HCT116 (cell line): ENCODE data around the gene MGP. TPM values are rescaled to one million over a fixed set of nuclear protein-coding genes. Genes with fewer than 3 reads are reported as not detected.

Source experiments
- ATAC-seq: fragments of 200-7000 bp; cut with Tn5 transposase; 2 replicates; pipeline ENCODE4 v1.9.1; 2020; ENCODE audit warnings: mild to moderate bottlenecking, moderate library complexity
- BruUV-seq: library from RNA; stranded (reverse); fragments of 400-500 nt; replicated peaks from 2 replicates; lab custom pipeline; 2021; lab: Mats Ljungman, UMichigan
- CTCF ChIA-PET: fragments of 300-600 bp; sonication (Branson Sonifier 250); formaldehyde crosslinking; loops from one replicate; lab custom pipeline; 2021; ENCODE audit warnings: antibody characterized with exemption; lab: Charles Lee
- POLR2A ChIA-PET: fragments of 300-600, 350-600 bp; sonication (Branson Sonifier 250); formaldehyde crosslinking; loops from one replicate; lab custom pipeline; 2021; ENCODE audit warnings: antibody characterized with exemption; lab: Charles Lee
- RAD21 ChIA-PET, 2 experiments: fragments of 300-600 bp; sonication (Branson Sonifier 250); formaldehyde crosslinking; loops; one replicate each; lab custom pipeline; 2023; ENCODE audit warnings: low total read pairs in 2 of 2; ENCODE audit not compliant: uncharacterized antibody in 2 of 2, unreplicated experiment in 2 of 2, low non-redundant PET in 1 of 2; lab: Charles Lee
- DNase-seq: peaks from one replicate; pipeline ENCODE4 v3.0.0-alpha.2; 2010; ENCODE audit warnings: low read depth, low spot score
- H2AFZ ChIP-seq: fragments of 200-600 bp; shearing (Covaris generic), sonication (generic); 2 replicates; pipeline ENCODE4 v1.6.1; 2017; ENCODE audit warnings: low read depth, mixed run types, mixed read lengths, antibody characterized with exemption, low read length; ENCODE audit not compliant: poor library complexity, severe bottlenecking
- H3K27ac ChIP-seq: 2 replicates; pipeline ENCODE4 v1.5.1; 2012; ENCODE audit warnings: low read depth, low read length
- H3K27me3 ChIP-seq: fragments of 200-600 bp; sonication (generic); 2 replicates; pipeline ENCODE4 v1.6.1; 2016; ENCODE audit warnings: mixed run types, low read length, mixed read lengths; ENCODE audit not compliant: insufficient read depth
- H3K36me3 ChIP-seq, 2 experiments: fragments of 200-500 bp in 1 of 2; fragments of 200-600 bp in 1 of 2; sonication (Bioruptor generic) in 1 of 2; sonication (generic) in 1 of 2; 2 replicates each; pipeline versions ENCODE4 v1.5.1 to v1.6.1; 2014 to 2016; ENCODE audit warnings: low read length in 2 of 2, inconsistent platforms in 1 of 2, mixed read lengths in 1 of 2, mixed run types in 1 of 2; ENCODE audit not compliant: insufficient read depth in 2 of 2, control insufficient read depth in 1 of 2
- H3K4me1 ChIP-seq, 2 experiments: fragments of 200-600 bp in 1 of 2; sonication (generic) in 1 of 2; 2 replicates each; pipeline versions ENCODE4 v1.5.1 to v1.6.1; 2012 to 2017; ENCODE audit warnings: low read length in 2 of 2, inconsistent platforms in 1 of 2, mild to moderate bottlenecking in 1 of 2, mixed read lengths in 1 of 2, mixed run types in 1 of 2, moderate library complexity in 1 of 2; ENCODE audit not compliant: insufficient read depth in 2 of 2, control insufficient read depth in 1 of 2
- H3K4me2 ChIP-seq: fragments of 200-600 bp; sonication (generic); 2 replicates; pipeline ENCODE4 v1.6.1; 2017; ENCODE audit warnings: mixed run types, low read length, mixed read lengths
- H3K4me3 ChIP-seq, 2 experiments: fragments of 200-600 bp in 1 of 2; sonication (generic) in 1 of 2; replicated peaks in 1 of 2; 2 replicates each; pipeline ENCODE4 v1.5.1; 2011 to 2016; ENCODE audit warnings: low read length in 2 of 2, control low read depth in 1 of 2, low read depth in 1 of 2, mild to moderate bottlenecking in 1 of 2, mixed read lengths in 1 of 2, mixed run types in 1 of 2
- H3K79me2 ChIP-seq: fragments of 200-600 bp; sonication (generic); 2 replicates; pipeline ENCODE4 v1.6.1; 2017; ENCODE audit warnings: mild to moderate bottlenecking, mixed run types, low read length, moderate library complexity, mixed read lengths; ENCODE audit not compliant: insufficient read depth
- H3K9ac ChIP-seq: fragments of 200-600 bp; sonication (generic); 2 replicates; pipeline ENCODE4 v1.6.1; 2016; ENCODE audit warnings: low read length, mixed read lengths
- H3K9me2 ChIP-seq: fragments of 200-600 bp; sonication (generic), shearing (Covaris generic); 2 replicates; pipeline ENCODE4 v1.6.1; 2017; ENCODE audit warnings: mixed run types, mild to moderate bottlenecking, moderate library complexity; ENCODE audit not compliant: insufficient read depth
- H3K9me3 ChIP-seq, 2 experiments: fragments of 200-500 bp in 1 of 2; fragments of 200-600 bp in 1 of 2; sonication (Bioruptor generic) in 1 of 2; sonication (generic) in 1 of 2; 2 replicates each; pipeline ENCODE4 v1.6.1; 2014 to 2017; ENCODE audit warnings: low read length in 2 of 2, mixed read lengths in 2 of 2, inconsistent platforms in 1 of 2, low read depth in 1 of 2, mild to moderate bottlenecking in 1 of 2, mixed run types in 1 of 2, moderate library complexity in 1 of 2; ENCODE audit not compliant: control insufficient read depth in 1 of 2, insufficient read depth in 1 of 2
- H4K20me1 ChIP-seq: fragments of 200-600 bp; sonication (generic), shearing (Covaris generic); 2 replicates; pipeline ENCODE4 v1.6.1; 2017; ENCODE audit warnings: mixed run types, mild to moderate bottlenecking, moderate library complexity; ENCODE audit not compliant: insufficient read depth
- ATF3 ChIP-seq: IDR thresholded peaks from 2 replicates; pipeline ENCODE4 v1.6.1; 2012
- CEBPB ChIP-seq: IDR thresholded peaks from 2 replicates; pipeline ENCODE4 v1.6.1; 2012; ENCODE audit warnings: low read depth
- CTCF ChIP-seq, 3 experiments: fragments of 200-600 bp in 1 of 3; sonication (generic) in 1 of 3; IDR thresholded peaks in 2 of 3; conservative IDR thresholded peaks in 1 of 3; 2 replicates each; pipeline ENCODE4 v1.5.1; 2012 to 2017; ENCODE audit warnings: low read depth in 2 of 3, low read length in 2 of 3, antibody characterized with exemption in 1 of 3, borderline replicate concordance in 1 of 3, control low read depth in 1 of 3, mild to moderate bottlenecking in 1 of 3, mixed read lengths in 1 of 3, mixed run types in 1 of 3, moderate library complexity in 1 of 3; ENCODE audit not compliant: insufficient read depth in 1 of 3
- EGR1 ChIP-seq: IDR thresholded peaks from 2 replicates; pipeline ENCODE4 v1.6.1; 2012; ENCODE audit warnings: low read depth
- ELF1 ChIP-seq: IDR thresholded peaks from 2 replicates; pipeline ENCODE4 v1.6.1; 2012; ENCODE audit warnings: low read depth, borderline replicate concordance
- EZH2 ChIP-seq: fragments of 200-600 bp; sonication (generic); IDR thresholded peaks from 2 replicates; pipeline ENCODE4 v1.6.1; 2017; ENCODE audit warnings: antibody characterized with exemption, mixed run types
- EZH2phosphoT487 ChIP-seq: fragments of 200-600 bp; IDR thresholded peaks from 2 replicates; pipeline ENCODE4 v1.6.1; 2018; ENCODE audit warnings: antibody characterized with exemption, borderline replicate concordance
- FOSL1 ChIP-seq: IDR thresholded peaks from 2 replicates; pipeline ENCODE4 v1.6.1; 2012; ENCODE audit warnings: low read depth
- JUND ChIP-seq: IDR thresholded peaks from 2 replicates; pipeline ENCODE4 v1.6.1; 2012
- POLR2A ChIP-seq: IDR thresholded peaks from 2 replicates; pipeline ENCODE4 v1.7.0; 2011; ENCODE audit warnings: borderline replicate concordance; ENCODE audit not compliant: insufficient read depth, insufficient read length; ENCODE audit errors: extremely low read depth
- POLR2AphosphoS5 ChIP-seq: IDR thresholded peaks from 2 replicates; pipeline ENCODE4 v1.6.1; 2011; ENCODE audit warnings: mild to moderate bottlenecking, low read depth, low read length, moderate library complexity
- RAD21 ChIP-seq: IDR thresholded peaks from 2 replicates; pipeline ENCODE4 v1.6.1; 2012; ENCODE audit warnings: low read depth, mild to moderate bottlenecking
- REST ChIP-seq: IDR thresholded peaks from 2 replicates; pipeline ENCODE4 v1.6.1; 2012; ENCODE audit warnings: low read depth
- SIN3A ChIP-seq: IDR thresholded peaks from 2 replicates; pipeline ENCODE4 v1.6.1; 2012; ENCODE audit warnings: low read depth
- SP1 ChIP-seq: IDR thresholded peaks from 2 replicates; pipeline ENCODE4 v1.6.1; 2012; ENCODE audit warnings: low read depth
- SRF ChIP-seq: IDR thresholded peaks from 2 replicates; pipeline ENCODE4 v1.6.1; 2012; ENCODE audit warnings: low read depth
- TCF7L2 ChIP-seq: IDR thresholded peaks from 2 replicates; pipeline ENCODE4 v1.7.0; 2011; ENCODE audit warnings: borderline replicate concordance, inconsistent platforms; ENCODE audit not compliant: insufficient read depth, insufficient read length; ENCODE audit errors: extremely low read depth
- YY1 ChIP-seq: IDR thresholded peaks from 2 replicates; pipeline ENCODE4 v1.6.1; 2011; ENCODE audit warnings: low read length, low read depth, moderate library complexity, mild to moderate bottlenecking; ENCODE audit not compliant: insufficient replicate concordance; ENCODE audit errors: extremely low read depth
- ZFX ChIP-seq: fragments of 450-650 bp; IDR thresholded peaks from 2 replicates; pipeline ENCODE4 v1.6.1; 2017
- ZNF274 ChIP-seq: fragments of 200-500 bp; sonication (Bioruptor generic); IDR thresholded peaks from 2 replicates; pipeline ENCODE4 v1.6.1; 2014; ENCODE audit warnings: mild to moderate bottlenecking, low read depth, low read length, inconsistent platforms
- intact Hi-C: fragments of 100-400 bp; cut with micrococcal nuclease; formaldehyde crosslinking; loops from 2 replicates; pipeline ENCODE4 v1.10.0; 2022
- total RNA-seq: library from RNA; stranded (reverse); gene quantifications from one replicate; pipeline ENCODE4 v1.2.1, GENCODE V29; 2021; ENCODE audit not compliant: unreplicated experiment

MGP gene
- total RNA-seq, 1 experiment from 2014 or later = 1.3 TPM

- TF ChIP-seq EZH2phosphoT487 (no peak), ATF3 (no peak), SIN3A (no peak), SRF (no peak), POLR2AphosphoS5 (no peak), POLR2A (no peak), ELF1 (no peak), FOSL1 (no peak), CEBPB (no peak), EGR1 (no peak), SP1 (no peak), YY1 (no peak), EZH2 (no peak), ZFX (no peak), CTCF (IDR thresholded peaks at IDR 0.05 in 2 of 3, conservative IDR thresholded peaks at IDR 0.05 in 1 of 3; ENCODE audit: borderline replicate concordance in 1 of 3, insufficient read depth in 1 of 3, low read depth in 2 of 3, low read length in 2 of 3) (no peak), ZNF274 (no peak), TCF7L2 (no peak), RAD21 (no peak), REST (no peak), JUND (no peak)
- Histone ChIP-seq H3K9me2 (no peaks in the 10 kb centered on the region), H3K9ac (no peak overlapping the region), H2AFZ (no peak overlapping the region), H3K4me3 (no peak overlapping the region), H3K27me3 (no peaks in the 10 kb centered on the region), H3K4me1 (peaks cover 0 to 3% of the 10 kb centered on the region in 2 experiments; a peak in 2 of 4 replicates), H3K27ac (no peak overlapping the region), H4K20me1 (no peaks in the 10 kb centered on the region), H3K36me3 (no peaks in the 10 kb centered on the region), H3K79me2 (no peaks in the 10 kb centered on the region), H3K4me2 (no peak overlapping the region), H3K9me3 (no peaks in the 10 kb centered on the region)
- intact Hi-C loops = loop anchor here (5.0 to 10.0 kb wide), 3 partner anchors 378 to 678 kb away; partner anchors contain the start of gene RERG
- ChIA-PET RAD21 (interaction anchor here in 1 of 2 experiments (0.5 kb wide), 1 partner anchor 148 kb away, joined by 3 read pairs; no protein-coding TSS in a partner anchor), POLR2A (no interaction called here), CTCF (interaction anchor here (1.1 to 2.6 kb wide), 2 partner anchors 90 to 148 kb away, joined by 3 to 12 read pairs; no protein-coding TSS in a partner anchor)
- no peak for ATAC-seq
- no TSS peak for BruUV-seq
- no peak for DNase-seq
Observed at GRCh38 chr12:14846876-14847580, 38.6 kb downstream of the MGP start.
